Measurements from ENCODE around the gene NLN.
"Not testable (repeated sequence)": the region's sequence is repeated elsewhere in the genome, so short reads cannot be mapped to it uniquely, and the experiment has no call there.

The NLN gene

DNA sequence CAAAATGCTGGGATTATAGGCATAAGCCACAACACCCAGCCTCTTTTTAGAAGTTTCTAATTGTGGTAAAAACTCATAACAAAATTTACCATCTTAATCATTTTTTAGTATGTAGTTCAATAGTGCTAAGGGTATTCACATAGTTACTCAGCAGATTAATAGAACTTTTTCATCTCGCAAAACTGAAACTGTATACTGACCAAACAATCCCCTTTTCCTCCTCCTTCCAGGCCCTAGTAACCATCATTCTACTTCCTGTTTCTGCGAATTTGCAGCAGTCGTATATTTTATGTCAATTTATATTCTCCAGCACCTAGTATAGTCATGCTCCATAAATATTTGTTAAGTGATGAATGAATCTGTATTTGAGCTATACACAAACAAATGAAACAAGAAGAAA is 118.1 kb downstream of the NLN start:
- DNase-seq (ENCODE audit: low spot score) = no peak
- TF ChIP-seq, protein P1, sequence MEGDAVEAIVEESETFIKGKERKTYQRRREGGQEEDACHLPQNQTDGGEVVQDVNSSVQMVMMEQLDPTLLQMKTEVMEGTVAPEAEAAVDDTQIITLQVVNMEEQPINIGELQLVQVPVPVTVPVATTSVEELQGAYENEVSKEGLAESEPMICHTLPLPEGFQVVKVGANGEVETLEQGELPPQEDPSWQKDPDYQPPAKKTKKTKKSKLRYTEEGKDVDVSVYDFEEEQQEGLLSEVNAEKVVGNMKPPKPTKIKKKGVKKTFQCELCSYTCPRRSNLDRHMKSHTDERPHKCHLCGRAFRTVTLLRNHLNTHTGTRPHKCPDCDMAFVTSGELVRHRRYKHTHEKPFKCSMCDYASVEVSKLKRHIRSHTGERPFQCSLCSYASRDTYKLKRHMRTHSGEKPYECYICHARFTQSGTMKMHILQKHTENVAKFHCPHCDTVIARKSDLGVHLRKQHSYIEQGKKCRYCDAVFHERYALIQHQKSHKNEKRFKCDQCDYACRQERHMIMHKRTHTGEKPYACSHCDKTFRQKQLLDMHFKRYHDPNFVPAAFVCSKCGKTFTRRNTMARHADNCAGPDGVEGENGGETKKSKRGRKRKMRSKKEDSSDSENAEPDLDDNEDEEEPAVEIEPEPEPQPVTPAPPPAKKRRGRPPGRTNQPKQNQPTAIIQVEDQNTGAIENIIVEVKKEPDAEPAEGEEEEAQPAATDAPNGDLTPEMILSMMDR (IDR thresholded peaks at IDR 0.05; ENCODE audit: borderline replicate concordance, control extremely low read depth, extremely low read depth, insufficient read depth, missing control alignments) = no peak
- in situ Hi-C loops (cut with MboI; ENCODE audit: low sequenced_read_pairs, unreplicated experiment) = no loop called here

DNA sequence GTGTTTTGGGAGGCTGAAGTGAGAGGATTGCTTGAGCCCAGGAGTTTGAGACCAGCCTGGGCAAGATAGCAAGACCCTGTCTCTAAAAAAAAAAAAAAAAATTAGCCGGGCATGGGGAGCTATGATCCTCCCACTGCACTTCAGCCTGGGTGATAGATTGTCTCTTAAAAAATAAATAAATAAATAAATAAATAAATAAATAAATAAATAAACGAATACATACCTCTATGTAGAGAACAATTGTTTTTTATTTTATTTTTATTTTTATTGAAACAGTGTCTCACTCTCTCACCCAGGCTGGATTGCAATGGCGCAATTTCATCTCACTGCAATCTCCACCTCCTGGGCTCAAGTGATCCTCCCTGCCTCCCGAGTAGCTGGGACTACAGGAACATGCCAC is 122.8 kb downstream of the NLN start:
- in situ Hi-C loops (cut with MboI; ENCODE audit: low sequenced_read_pairs, unreplicated experiment); DNase-seq (ENCODE audit: low spot score): not testable (repeated sequence)

DNA sequence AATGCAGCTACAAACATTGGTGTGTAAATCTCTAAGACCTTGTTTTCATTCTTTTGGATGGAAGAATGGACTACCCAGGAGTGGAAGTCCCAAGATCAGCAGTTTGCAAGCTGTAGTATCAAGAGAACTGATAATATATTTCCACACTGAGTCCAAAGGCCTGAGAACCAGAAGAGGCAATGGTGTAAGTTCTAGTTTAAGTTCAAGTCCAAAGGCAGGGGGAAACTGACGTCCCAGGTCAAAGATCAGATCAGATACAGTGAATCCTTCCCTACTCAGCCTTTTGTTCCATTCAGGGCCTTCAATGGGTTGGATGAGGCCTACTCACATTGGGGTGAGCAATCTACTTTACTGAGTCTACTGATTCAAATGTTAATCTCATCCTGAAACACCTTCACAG is 124.1 kb downstream of the NLN start:
- TF ChIP-seq, protein P1 (IDR thresholded peaks at IDR 0.05; ENCODE audit: borderline replicate concordance, control extremely low read depth, extremely low read depth, insufficient read depth, missing control alignments) = no peak
- in situ Hi-C loops (cut with MboI; ENCODE audit: low sequenced_read_pairs, unreplicated experiment) = no loop called here
- DNase-seq (ENCODE audit: low spot score) = no peak

DNA sequence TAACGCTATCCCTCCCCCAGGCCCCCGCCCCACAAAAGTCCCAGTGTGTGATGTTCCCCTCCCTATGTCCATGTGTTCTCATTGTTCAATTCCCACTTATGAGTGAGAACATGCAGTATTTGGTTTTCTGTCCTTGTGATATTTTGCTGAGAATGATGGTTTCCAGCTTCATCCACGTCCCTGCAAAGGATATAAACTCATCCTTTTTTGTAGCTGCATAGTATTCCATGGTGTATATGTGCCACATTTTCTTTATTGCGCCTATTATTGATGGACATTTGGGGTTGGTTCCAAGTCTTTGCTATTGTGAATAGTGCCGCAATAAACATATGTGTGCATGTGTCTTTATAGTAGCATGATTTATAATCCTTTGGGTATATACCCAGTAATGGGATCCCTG is 125.0 kb downstream of the NLN start:
- in situ Hi-C loops (cut with MboI; ENCODE audit: low sequenced_read_pairs, unreplicated experiment); DNase-seq (ENCODE audit: low spot score): not testable (repeated sequence)

DNA sequence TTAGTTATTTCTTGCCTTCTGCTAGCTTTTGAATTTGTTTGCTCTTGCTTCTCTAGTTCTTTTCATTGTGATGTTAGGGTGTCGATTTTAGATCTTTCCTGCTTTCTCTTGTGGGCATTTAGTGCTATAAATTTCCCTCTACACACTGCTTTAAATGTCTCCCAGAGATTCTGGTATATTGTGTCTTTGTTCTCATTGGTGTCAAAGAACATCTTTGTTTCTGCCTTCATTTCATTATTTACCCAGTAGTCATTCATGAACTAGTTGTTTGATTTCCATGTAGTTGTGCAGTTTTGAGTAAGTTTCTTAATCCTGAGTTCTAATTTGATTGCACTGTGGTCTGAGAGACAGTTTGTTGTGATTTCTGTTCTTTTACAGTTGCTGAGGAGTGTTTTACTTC is 127.9 kb downstream of the NLN start:
- in situ Hi-C loops (cut with MboI; ENCODE audit: low sequenced_read_pairs, unreplicated experiment); DNase-seq (ENCODE audit: low spot score): not testable (repeated sequence)

DNA sequence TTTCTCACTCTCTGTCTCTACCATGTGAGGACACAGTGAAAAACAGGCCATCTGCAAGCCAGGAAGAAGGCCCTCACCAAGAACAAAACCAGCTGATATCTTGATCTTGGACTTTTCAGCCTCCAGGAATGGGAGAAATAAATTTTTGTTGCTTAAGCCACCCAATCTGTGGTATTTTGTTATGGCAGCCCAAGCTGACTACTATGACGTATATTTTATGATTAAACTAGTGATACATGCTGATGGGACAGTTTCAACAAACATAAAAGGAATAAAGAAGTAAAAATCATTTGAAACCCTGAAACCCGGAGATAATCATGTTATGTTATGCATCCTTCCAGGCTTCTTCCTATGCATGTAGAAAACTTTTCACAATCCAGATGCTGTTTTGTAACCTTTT is 132.9 kb downstream of the NLN start:
- no peak for DNase-seq (ENCODE audit: low spot score)
- in situ Hi-C loops (cut with MboI; ENCODE audit: low sequenced_read_pairs, unreplicated experiment) = no loop called here
- TF ChIP-seq, protein P1 (IDR thresholded peaks at IDR 0.05; ENCODE audit: borderline replicate concordance, control extremely low read depth, extremely low read depth, insufficient read depth, missing control alignments) = no peak

DNA sequence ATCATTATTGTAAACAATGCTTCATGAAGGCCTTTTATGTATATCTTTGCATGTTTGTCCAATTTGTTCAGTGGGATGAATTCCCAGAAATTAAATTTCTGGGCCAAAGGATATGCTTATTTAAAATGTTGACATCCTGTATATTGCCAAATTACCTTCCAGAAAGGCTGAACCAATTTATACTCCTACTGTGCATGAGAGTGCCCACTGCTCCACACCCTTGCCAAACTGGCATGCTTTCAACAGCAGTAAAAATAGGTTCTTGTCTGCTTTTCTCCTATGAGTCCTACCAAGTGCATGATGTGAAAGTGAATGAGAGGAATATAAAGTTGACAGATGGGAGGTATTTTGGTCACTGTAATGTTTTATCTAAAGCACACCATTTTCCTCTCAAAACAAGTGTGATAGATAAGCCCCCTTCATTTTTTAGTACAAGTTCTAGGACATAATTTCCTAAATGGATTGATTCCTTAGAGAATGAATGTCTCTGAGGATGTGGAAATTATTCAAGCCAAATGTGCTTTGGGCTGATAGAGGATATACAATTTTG is 133.8 kb downstream of the NLN start:
- no peak for DNase-seq (ENCODE audit: low spot score)
- TF ChIP-seq, protein P1 (IDR thresholded peaks at IDR 0.05; ENCODE audit: borderline replicate concordance, control extremely low read depth, extremely low read depth, insufficient read depth, missing control alignments) = no peak
- in situ Hi-C loops (cut with MboI; ENCODE audit: low sequenced_read_pairs, unreplicated experiment) = no loop called here

DNA sequence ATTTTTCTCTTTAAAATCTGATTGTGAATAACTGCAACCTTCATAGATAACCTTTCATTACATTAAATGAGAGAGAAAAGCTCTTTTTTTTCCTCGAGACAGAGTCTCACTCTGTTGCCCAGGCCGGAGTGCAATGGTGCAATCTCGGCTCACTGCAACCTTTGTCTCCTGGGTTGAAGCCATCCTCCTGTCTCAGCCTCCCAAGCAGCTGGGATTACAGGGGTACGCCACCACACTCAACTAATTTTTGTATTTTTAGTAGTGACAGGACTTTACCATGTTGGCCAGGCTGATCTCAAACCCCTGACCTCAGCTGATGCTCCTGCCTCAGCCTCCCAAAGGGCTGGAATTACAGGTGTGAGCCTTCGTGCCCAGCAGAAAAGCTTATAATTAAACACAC is 134.5 kb downstream of the NLN start:
- no peak for DNase-seq (ENCODE audit: low spot score)
- TF ChIP-seq, protein P1 (IDR thresholded peaks at IDR 0.05; ENCODE audit: borderline replicate concordance, control extremely low read depth, extremely low read depth, insufficient read depth, missing control alignments) = no peak
- in situ Hi-C loops (cut with MboI; ENCODE audit: low sequenced_read_pairs, unreplicated experiment) = no loop called here
